Body of pancreas (tissue), 4 donors: Measurements from ENCODE around the gene GJB5.

Experiments
- POLR2A ChIP-seq, 3 donors: fragments of 450-650 bp; IDR thresholded peaks; one replicate each; pipeline ENCODE4 v1.6.1; 2016; ENCODE audit warnings: antibody characterized with exemption in 3 of 3, mild to moderate bottlenecking in 2 of 3
- TF ChIP-seq, protein P1 (sequence below), 7 experiments: fragments of 450-650 bp in 4 of 7; fragments of 200-600 bp in 3 of 7; sonication (generic) in 3 of 7; IDR thresholded peaks; one replicate each; pipeline ENCODE4 v1.5.1; 2016 to 2019; ENCODE audit warnings: antibody characterized with exemption in 7 of 7

DNA sequence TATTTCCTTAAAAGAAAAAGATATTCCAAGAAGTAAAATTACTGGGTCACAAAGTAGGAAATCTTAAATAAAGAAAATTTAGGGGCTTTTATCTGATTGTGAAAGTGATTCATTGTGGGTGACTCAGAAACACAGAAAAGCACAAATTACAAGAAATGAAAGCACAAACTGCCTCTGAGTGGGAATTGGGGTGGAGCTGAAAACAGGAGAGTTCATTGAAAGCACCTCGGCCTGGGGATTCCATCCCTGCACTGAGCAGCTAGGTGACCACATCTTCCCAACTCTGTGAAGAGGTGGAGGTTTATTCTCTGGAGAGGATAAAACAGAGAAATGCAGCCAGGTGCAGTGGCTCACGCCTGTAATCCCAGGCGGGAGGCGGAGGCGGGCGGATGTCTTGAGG is 45.4 kb downstream of the GJB5 start:
- no peak for TF ChIP-seq POLR2A (IDR thresholded peaks at IDR 0.05)
- TF ChIP-seq, protein P1, sequence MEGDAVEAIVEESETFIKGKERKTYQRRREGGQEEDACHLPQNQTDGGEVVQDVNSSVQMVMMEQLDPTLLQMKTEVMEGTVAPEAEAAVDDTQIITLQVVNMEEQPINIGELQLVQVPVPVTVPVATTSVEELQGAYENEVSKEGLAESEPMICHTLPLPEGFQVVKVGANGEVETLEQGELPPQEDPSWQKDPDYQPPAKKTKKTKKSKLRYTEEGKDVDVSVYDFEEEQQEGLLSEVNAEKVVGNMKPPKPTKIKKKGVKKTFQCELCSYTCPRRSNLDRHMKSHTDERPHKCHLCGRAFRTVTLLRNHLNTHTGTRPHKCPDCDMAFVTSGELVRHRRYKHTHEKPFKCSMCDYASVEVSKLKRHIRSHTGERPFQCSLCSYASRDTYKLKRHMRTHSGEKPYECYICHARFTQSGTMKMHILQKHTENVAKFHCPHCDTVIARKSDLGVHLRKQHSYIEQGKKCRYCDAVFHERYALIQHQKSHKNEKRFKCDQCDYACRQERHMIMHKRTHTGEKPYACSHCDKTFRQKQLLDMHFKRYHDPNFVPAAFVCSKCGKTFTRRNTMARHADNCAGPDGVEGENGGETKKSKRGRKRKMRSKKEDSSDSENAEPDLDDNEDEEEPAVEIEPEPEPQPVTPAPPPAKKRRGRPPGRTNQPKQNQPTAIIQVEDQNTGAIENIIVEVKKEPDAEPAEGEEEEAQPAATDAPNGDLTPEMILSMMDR (IDR thresholded peaks at IDR 0.05): no peak
